Measurements from ENCODE around the gene CLCNKB. TPM values are rescaled to one million over a fixed set of nuclear protein-coding genes. Genes with fewer than 3 reads are reported as not detected.

The CLCNKB gene
- total RNA-seq, 1 experiment from 2014 or later: not detected

DNA sequence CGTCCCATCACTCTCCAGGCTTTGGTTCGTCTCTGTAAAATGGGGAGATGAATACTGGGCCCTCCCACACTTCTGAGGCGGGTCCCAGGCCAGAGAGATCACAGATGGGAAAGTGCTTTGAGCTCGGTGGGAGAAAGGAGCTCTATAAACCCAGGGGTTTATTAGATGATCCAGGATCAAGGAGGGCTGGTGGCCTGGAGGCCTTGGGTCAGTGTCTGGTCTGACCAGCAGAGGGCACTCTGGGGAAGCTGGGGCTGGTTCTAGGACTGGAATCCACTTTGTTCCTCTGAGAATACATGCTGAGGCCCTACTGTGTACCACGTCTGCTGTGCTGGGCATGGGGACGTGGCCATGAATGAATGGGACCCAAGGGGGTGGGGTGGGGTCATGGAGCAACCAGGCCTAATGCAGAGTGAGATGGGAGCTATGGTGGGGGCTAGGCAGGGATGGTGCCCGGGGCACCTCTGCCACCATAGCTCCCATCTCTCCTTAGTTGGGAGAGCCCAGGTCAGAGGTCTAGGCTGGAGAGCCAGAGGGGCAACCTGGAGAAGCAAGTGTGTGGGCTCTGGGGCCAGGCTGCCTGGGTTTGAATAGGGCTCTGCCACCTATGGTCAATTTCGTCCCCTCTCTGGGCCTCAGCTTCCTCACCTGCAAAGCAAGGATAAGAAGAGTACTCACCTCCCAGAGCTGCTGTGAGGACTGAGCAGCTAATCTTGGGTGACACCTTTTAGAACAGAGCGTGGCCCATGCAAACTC, 38.9 kb downstream of the CLCNKB start:
- in situ Hi-C loops (cut with HindIII; ENCODE audit: low pct_unique_long_range_greater_than_20kb, low sequenced_read_pairs): no loop called here
- peak; percentile 32 for DNase-seq (ENCODE audit: low read depth)

DNA sequence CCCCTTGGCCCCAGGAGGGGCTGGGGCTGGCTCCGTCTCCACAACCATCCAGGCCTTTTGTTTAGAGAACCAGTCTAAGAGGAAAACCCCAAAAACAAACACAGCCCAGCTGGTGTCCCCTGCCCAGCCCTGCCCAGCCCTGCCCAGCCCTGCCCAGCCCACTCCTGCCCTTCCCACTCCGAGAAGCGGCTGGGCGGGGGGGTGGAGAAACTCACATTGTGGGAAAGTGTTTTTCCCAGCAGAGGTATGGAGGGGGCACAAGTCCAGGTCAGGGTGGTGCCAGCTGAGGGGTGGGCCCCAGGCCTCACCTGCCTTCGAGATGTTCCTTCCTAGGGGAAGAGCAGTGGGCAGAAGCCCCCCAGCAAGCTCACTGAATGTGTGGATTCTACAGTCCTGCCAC, 39.9 kb downstream of the CLCNKB start:
- in situ Hi-C loops (cut with HindIII; ENCODE audit: low pct_unique_long_range_greater_than_20kb, low sequenced_read_pairs): no loop called here
- no peak for DNase-seq (ENCODE audit: low read depth)

DNA sequence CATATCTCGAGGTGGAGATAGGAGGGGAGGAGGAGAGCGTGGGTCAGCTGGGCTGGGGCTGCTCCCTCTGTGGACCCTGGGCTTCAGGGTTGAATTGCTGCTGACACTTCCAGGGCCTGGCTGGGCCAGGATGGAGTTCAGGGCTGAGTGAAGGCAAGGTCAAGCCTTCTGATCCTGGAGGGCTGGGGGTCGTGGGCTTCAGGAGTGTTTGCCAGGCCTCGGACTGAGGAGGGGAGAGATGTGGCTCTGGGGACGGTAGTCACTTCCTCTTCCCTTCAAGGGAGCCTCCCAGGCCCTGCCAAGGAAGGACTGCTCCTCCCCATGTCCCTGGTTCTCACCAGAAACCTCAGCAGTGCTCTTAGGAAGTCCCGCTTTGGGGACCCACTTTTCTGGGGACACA, 41.9 kb downstream of the CLCNKB start:
- DNase-seq (ENCODE audit: low read depth): no peak
- in situ Hi-C loops (cut with HindIII; ENCODE audit: low pct_unique_long_range_greater_than_20kb, low sequenced_read_pairs): no loop called here

DNA sequence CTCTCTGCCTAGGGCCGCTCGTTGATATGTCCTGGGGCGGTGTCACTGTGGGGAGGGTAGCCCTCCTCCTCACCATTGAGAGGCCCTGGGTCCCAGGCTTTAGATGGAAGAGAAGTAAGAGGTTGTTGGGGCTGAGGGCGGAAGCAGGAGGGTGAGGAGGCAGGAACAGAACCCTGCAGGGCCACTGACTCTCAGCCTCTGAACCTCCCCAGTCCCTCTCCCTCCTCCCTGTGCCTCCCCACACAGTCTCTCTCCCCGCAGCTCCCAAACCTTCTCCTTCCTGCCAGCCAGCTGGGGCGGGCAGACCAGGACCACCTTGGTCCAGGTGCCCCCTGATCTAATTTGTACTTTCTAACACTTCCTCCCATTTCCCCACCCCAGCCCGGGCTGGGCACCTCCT, 44.2 kb downstream of the CLCNKB start:
- DNase-seq (ENCODE audit: low read depth): no peak
- in situ Hi-C loops (cut with HindIII; ENCODE audit: low pct_unique_long_range_greater_than_20kb, low sequenced_read_pairs): no loop called here

DNA sequence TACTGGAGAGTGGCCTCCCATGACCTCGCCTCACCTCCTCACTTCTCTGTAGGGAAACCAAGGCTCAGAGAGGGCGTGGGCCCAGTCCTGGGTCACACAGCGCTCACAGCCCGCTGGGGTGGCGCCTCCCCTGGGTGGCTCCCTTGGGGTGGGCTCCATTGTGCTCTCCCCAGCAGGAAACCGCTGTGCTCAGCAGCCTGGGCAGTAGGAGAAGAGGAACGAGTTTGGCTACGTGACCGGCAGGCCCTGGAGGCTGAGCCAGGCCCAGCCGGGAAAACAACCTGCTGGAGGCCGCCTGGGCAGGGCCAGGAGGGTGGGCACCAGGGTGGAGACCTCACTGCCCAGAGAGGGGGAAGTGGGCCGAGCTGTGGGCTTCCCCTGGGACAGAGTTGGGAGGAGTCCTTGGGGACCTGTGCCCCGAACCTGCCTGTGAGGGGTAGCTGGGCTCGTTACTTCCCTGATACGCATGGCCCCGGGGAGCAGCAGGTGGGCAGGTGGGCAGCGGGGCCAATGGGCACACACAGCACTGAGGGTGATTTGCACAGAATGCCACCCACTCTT, 44.8 kb downstream of the CLCNKB start:
- in situ Hi-C loops (cut with HindIII; ENCODE audit: low pct_unique_long_range_greater_than_20kb, low sequenced_read_pairs): no loop called here

DNA sequence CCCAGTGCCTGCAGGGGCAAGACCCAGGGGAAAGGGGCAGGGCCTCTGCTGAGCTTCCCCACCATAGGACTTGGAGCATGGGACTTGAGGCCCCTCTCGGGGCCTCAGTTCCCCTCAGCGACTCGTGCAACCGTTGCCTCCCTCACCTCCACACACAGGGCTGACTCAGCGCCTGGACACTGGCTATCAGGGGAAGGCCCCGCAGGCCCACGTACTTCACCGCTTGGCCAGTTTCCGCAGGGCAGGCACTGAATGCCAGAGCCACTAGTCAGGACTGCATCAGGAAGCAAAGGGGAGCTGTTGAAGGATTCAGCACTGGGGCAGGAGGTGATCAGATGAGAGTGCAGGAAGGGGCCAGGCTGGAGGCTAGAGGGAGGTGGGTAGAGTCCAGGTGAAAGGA, 45.4 kb downstream of the CLCNKB start:
- in situ Hi-C loops (cut with HindIII; ENCODE audit: low pct_unique_long_range_greater_than_20kb, low sequenced_read_pairs): no loop called here
- DNase-seq (ENCODE audit: low read depth): peak; percentile 70

More for the DNA sequence above, 44.8 kb downstream of the CLCNKB start:
- no peak for DNase-seq (ENCODE audit: low read depth)

DNA sequence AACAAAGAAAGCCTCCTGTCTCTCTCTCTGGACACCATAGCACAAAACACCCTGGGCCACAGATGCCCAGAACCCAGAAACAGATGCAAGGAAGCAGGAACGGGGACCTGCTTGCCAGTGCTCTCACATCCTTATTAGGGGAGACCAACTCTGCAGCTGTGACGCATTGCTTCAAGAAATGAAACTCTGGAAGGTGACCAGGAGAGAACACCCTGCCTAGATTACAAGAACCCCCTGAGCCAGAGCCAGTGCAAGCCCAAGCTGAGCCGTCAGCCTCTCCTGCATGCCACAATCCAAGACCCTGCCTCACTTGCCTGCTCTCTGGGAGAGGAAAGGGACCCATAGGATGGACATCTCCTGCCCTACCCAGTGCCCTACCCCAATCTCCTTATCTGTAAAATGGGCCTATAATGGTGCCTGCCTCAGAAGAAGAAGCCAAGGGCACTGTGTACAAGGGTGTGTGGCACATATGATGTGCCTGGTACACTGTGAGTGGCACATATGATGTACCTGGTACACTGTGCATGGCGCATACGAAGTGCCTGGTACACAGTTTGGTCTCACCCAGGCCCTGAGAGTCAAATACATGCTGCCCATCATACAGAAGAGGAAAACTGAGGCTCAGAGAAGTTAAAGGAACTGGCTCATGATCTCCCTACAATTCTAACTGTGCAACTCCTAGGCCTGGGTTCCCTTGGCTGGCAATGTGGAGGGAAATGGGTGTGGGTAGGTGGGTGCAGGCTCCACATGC, 46.7 kb downstream of the CLCNKB start:
- DNase-seq (ENCODE audit: low read depth): no peak
- in situ Hi-C loops (cut with HindIII; ENCODE audit: low pct_unique_long_range_greater_than_20kb, low sequenced_read_pairs): no loop called here

DNA sequence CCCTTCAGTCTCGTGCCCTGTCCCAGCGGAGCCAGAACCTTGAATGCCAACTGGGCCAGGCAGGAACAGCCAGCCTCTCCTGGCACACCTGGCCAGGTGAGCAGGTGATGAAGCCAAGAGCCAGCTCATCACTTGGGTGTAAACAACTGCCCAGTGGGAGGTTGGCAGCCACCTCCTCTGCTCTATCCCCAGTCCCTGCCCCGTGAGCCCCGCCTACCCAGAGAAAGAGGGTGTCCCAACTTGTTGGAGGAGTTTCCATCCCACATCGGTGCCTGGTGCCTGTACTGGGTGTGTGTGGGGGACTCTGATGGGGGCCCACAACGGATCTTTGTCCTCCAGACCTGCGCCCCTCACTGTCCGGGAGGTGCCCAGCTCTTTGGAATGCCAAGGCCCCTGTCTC, 47.7 kb downstream of the CLCNKB start:
- in situ Hi-C loops (cut with HindIII; ENCODE audit: low pct_unique_long_range_greater_than_20kb, low sequenced_read_pairs): no loop called here
- DNase-seq (ENCODE audit: low read depth): no peak

DNA sequence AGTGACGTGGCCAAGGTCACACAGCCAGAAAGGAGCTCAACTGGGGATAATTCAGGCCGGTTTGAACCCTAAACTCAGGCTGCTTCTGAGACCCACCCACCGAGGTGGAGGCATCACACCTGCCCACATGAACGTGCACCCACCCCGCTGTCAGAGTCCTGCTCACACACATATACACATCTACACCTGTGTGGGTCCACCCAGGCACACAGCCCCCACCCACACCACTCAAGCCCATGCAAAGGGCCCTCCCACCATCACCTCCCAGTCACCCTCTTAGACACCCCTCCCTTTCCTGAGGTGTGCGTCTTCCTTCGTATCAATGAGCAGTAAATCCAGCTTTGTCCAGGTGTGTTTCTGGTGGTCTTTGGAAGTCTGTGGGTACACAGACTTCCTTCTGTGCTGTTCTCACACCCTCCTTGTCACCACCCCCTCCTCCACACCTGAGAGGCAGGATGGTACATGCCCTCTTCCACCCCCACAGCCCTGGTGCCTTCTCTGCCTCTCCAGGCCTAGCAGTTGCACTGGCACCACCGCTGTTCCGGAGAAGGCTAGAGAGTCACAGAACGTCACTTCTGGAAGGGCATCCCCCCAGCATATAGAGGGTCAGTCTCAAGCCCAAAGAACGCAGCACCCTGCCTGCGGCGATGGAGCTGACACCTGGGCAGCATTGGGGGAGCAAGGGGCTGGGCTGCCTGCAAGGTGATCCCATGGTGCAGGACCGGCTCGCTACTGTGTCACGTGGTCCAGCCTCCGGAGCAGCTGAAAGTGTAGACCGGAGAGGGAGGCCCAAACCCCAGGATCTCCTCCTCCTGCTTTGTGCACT, 48.7 kb downstream of the CLCNKB start:
- no peak for DNase-seq (ENCODE audit: low read depth)
- in situ Hi-C loops (cut with HindIII; ENCODE audit: low pct_unique_long_range_greater_than_20kb, low sequenced_read_pairs): no loop called here

DNA sequence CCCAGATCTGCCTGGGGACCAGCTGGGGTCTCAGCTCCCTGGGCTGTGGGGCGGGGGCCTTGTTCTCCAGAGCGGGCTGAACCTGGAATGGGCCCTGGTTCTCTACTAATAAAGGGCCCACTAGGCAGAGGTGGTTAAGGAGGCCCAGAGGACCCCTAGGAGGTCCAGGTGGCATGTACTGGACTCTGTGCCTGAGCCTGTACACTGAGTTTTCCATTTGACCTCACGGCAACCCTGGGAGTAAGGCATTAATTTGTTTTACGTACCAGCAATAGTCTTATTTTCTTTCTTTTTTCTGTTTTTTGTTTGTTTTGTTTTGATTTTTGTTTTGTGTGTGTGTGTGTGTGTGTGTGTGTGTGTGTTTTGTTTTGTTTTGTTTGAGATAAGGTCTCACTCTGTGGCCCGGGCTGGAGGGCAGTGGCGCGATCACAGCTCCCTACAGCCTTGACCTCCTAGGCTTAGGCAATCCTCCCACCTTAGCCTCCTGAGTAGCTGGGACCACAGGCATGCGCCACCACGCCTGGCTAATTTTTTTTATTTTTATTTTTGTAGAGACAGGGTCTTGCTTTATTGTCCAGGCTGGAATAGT, 49.4 kb downstream of the CLCNKB start:
- no peak for DNase-seq (ENCODE audit: low read depth)
- in situ Hi-C loops (cut with HindIII; ENCODE audit: low pct_unique_long_range_greater_than_20kb, low sequenced_read_pairs): no loop called here

DNA sequence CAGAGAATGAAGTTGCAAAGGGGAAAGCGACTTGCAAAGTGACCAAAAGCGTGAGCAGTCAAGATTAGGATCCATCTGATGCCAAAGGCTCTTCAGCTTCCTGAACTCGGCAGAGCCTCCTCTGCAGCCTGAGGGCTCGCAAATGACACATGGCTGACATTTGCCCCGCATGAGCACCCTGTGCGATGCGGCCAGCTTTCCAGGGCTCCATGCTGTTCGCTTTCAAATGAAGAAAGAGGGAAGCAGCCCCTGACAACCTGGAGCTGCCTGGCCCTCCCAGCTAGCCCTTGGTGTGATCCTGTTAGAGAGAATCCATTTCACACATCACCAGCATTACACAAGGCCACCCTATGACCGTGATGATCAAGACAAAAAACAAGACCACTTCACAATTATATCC, 50.0 kb downstream of the CLCNKB start:
- DNase-seq (ENCODE audit: low read depth): no peak
- in situ Hi-C loops (cut with HindIII; ENCODE audit: low pct_unique_long_range_greater_than_20kb, low sequenced_read_pairs): no loop called here

DNA sequence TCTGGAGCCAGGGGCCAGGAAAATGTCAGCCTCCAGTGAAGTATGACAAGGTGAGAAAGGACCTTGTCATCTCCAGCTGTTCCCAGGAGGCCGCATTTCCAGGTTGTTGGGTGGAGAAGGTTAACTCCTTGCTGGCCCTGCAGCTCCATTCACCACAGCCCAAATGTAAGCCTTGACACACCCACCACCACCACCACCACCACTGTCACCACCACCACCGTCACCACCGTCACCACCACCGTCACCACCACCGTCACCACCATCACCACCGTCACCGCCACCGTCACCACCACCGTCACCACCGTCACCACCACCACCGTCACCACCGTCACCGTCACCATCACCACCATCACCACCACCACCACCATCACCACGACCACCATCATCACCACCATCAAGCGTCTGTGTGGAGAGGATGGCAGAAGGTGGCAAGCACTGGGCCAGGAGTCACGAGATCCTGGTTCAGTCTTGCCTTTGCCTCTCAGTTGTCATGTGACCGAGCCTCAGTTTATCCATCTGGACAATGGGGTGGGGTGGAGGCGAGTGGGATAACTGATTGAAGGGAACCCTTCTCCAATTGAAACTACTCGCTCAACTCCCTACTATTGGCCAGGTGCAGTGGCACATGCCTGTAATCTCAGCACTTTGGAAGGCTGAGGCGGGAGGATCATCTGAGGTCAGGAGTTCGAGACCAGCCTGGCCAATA, 51.0 kb downstream of the CLCNKB start:
- in situ Hi-C loops (cut with HindIII; ENCODE audit: low pct_unique_long_range_greater_than_20kb, low sequenced_read_pairs): no loop called here

DNA sequence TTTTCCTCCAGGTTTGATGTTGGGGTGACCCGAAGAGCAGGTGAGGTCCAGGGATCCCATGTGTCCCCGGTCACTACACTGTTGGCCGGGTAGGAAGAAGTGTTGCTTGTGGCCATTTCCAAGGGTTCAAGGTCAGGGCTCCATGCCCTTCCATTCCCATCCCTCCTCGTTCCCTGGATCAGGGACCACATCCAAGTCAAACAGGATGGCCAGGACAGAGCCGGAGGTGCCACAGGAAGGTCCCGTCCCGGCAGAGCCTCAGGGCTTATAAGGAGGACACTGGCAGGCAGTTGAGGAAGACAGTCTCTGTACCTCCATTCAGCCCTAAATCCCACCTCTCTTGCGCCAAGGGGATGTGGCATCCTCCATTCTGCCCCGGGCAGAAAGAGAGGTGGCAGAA, 51.9 kb downstream of the CLCNKB start:
- in situ Hi-C loops (cut with HindIII; ENCODE audit: low pct_unique_long_range_greater_than_20kb, low sequenced_read_pairs): no loop called here
- no peak for DNase-seq (ENCODE audit: low read depth)

More for the DNA sequence above, 51.0 kb downstream of the CLCNKB start:
- DNase-seq (ENCODE audit: low read depth): no peak

DNA sequence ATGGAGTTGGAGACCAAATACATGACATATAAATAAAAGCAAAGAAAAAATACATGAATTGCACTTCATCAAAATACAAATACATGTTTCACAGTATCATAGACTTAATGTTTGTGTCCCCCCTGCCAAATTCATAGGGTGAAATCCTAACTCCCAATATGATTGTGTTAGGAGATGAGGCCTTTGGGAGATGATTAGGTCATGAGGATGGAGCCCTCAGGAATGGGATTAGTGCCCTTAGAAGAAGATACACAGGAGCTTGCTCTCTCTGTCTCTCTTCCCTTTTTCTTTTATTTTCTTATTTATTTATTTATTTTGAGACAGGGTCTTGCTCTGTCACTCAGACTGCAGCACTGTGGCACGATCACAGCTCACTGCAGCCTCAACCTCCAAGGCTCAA, 55.8 kb downstream of the CLCNKB start:
- no peak for DNase-seq (ENCODE audit: low read depth)
- in situ Hi-C loops (cut with HindIII; ENCODE audit: low pct_unique_long_range_greater_than_20kb, low sequenced_read_pairs): no loop called here

DNA sequence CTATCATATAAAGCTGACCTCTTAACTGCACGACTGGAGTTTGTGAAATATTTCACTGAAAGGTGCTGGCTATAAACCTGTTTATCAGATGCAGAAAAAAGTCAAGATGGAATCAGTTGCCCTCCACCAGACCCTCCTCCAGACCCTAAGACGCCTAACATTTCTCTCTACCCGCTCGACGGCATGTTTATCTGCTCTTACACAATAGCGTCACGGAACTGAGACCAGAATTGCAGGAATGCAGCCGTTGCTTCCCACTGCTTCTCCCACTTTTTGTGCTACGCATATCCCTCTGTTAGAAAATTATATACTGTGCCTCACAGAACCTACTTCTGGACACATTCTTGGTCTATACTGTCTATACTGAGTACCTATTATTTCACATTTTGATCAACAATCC, 58.0 kb downstream of the CLCNKB start:
- in situ Hi-C loops (cut with HindIII; ENCODE audit: low pct_unique_long_range_greater_than_20kb, low sequenced_read_pairs): no loop called here
- DNase-seq (ENCODE audit: low read depth): no peak
